Effector CD8-positive, alpha-beta T cell (primary cell): Measurements from ENCODE around the gene NR3C1.

Experiments
- DNase-seq: peaks from one replicate; lab custom pipeline; 2025; lab: John Stamatoyannopoulos, UW

NR3C1 gene

GRCh38 chr5:143426437-143426991 lies 23.0 kb upstream of the NR3C1 start:
- DNase-seq, result no peak

- DNase-seq, result no peak
These were observed 22.3 kb upstream of the NR3C1 start for GRCh38 chr5:143425835-143426234.

- no peak for DNase-seq
These were observed 14.8 kb upstream of the NR3C1 start for GRCh38 chr5:143418140-143418866.

GRCh38 chr5:143417503-143418139 lies 14.1 kb upstream of the NR3C1 start:
- no peak for DNase-seq

- no peak for DNase-seq
These were observed 12.9 kb upstream of the NR3C1 start for GRCh38 chr5:143416411-143416810.

GRCh38 chr5:143413958-143414669 lies 10.6 kb upstream of the NR3C1 start:
- no peak for DNase-seq

GRCh38 chr5:143412661-143413342 lies 9.3 kb upstream of the NR3C1 start:
- no peak for DNase-seq

GRCh38 chr5:143409926-143410325 lies 6.4 kb upstream of the NR3C1 start:
- DNase-seq, result no peak

GRCh38 chr5:143406408-143406807 lies 2.9 kb upstream of the NR3C1 start:
- no peak for DNase-seq

- no peak for DNase-seq
These were observed 2.3 kb upstream of the NR3C1 start for GRCh38 chr5:143405849-143406098.

GRCh38 chr5:143405063-143405848 lies 1.8 kb upstream of the NR3C1 start:
- DNase-seq, result peak; percentile 83

- DNase-seq, result peak; percentile 68
These were observed 1.1 kb upstream of the NR3C1 start for GRCh38 chr5:143404416-143405062.

GRCh38 chr5:143403334-143403592 lies 223 bp downstream of the NR3C1 start:
- no peak for DNase-seq

GRCh38 chr5:143402553-143403333 lies 743 bp downstream of the NR3C1 start:
- DNase-seq, result peak; percentile 43

GRCh38 chr5:143402017-143402552 lies 1.4 kb downstream of the NR3C1 start:
- no peak for DNase-seq

GRCh38 chr5:143401227-143402016 lies 2.1 kb downstream of the NR3C1 start:
- no peak for DNase-seq

GRCh38 chr5:143400541-143401226 lies 2.8 kb downstream of the NR3C1 start:
- no peak for DNase-seq

GRCh38 chr5:143399616-143400540 lies 3.6 kb downstream of the NR3C1 start:
- no peak for DNase-seq
